ENCODE data around the gene PTPDC1.

Gene PTPDC1

GRCh38 chr9:94147776-94148175, 63.5 kb downstream of the PTPDC1 start:
- no peaks in the 10 kb centered on the region for H3K36me3 Mint-ChIP-seq
- peaks cover 26% of the 10 kb centered on the region for H3K4me1 Mint-ChIP-seq
- H3K27me3 Mint-ChIP-seq, result no peaks in the 10 kb centered on the region
- H3K4me3 Mint-ChIP-seq, result no peak overlapping the region
- no peaks in the 10 kb centered on the region for H3K9me3 Mint-ChIP-seq
- no peak overlapping the region for H3K27ac Mint-ChIP-seq
- no peak for ATAC-seq

GRCh38 chr9:94148419-94148818, 64.2 kb downstream of the PTPDC1 start:
- no peaks in the 10 kb centered on the region for H3K9me3 Mint-ChIP-seq
- H3K36me3 Mint-ChIP-seq, result no peaks in the 10 kb centered on the region
- peaks cover 32% of the 10 kb centered on the region for H3K4me1 Mint-ChIP-seq
- H3K27ac Mint-ChIP-seq, result peak overlapping the region; percentile 64
- no peak overlapping the region for H3K4me3 Mint-ChIP-seq
- no peaks in the 10 kb centered on the region for H3K27me3 Mint-ChIP-seq
- no peak for ATAC-seq

- H3K4me3 Mint-ChIP-seq, result no peak overlapping the region
- no peak for ATAC-seq
- H3K9me3 Mint-ChIP-seq, result peaks cover 3% of the 10 kb centered on the region
- H3K36me3 Mint-ChIP-seq, result peaks cover 5% of the 10 kb centered on the region
- peak overlapping the region; percentile 64 for H3K27ac Mint-ChIP-seq
- H3K27me3 Mint-ChIP-seq, result no peaks in the 10 kb centered on the region
- peaks cover 45% of the 10 kb centered on the region for H3K4me1 Mint-ChIP-seq
Measured at GRCh38 chr9:94149696-94150095, 65.4 kb downstream of the PTPDC1 start.

GRCh38 chr9:94150279-94150828, 66.1 kb downstream of the PTPDC1 start:
- Mint-ChIP-seq H3K4me3 (no peak overlapping the region), H3K27me3 (no peaks in the 10 kb centered on the region), H3K27ac (peak overlapping the region; percentile 64), H3K36me3 (peaks cover 5% of the 10 kb centered on the region), H3K9me3 (peaks cover 3% of the 10 kb centered on the region), H3K4me1 (peaks cover 45% of the 10 kb centered on the region)
- no peak for ATAC-seq

- peaks cover 5% of the 10 kb centered on the region for H3K36me3 Mint-ChIP-seq
- H3K27me3 Mint-ChIP-seq, result no peaks in the 10 kb centered on the region
- peaks cover 3% of the 10 kb centered on the region for H3K9me3 Mint-ChIP-seq
- no peak overlapping the region for H3K4me3 Mint-ChIP-seq
- H3K27ac Mint-ChIP-seq, result no peak overlapping the region
- H3K4me1 Mint-ChIP-seq, result peaks cover 45% of the 10 kb centered on the region
- ATAC-seq, result no peak
Measured at GRCh38 chr9:94150890-94151650, 66.8 kb downstream of the PTPDC1 start.

DNA sequence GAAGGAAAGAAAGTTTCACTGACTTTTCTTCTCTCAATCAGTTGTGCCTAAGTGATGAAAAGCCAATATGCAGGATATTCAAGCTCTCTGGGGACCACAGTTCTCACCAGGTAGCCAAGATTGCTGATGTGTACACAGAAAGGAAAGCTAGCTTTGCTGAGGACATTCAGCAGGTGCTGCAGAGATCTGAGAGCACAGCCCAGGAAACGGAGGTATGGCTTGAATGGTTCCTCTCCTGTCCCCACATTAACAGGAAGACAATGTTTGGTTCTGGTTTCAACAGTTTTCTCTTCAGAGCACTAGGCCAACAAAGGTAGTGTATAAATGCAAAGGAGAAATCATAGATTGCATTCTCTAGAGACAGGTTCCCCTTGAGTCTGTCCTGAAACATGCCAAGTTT, 69.6 kb downstream of the PTPDC1 start:
- peak; percentile 83 for ATAC-seq
- Mint-ChIP-seq H3K27me3 (no peaks in the 10 kb centered on the region), H3K36me3 (peaks cover 5% of the 10 kb centered on the region), H3K4me3 (no peak overlapping the region), H3K4me1 (peaks cover 41% of the 10 kb centered on the region), H3K27ac (peak overlapping the region; percentile 83), H3K9me3 (peaks cover 3% of the 10 kb centered on the region)

- Mint-ChIP-seq H3K36me3 (peaks cover 5% of the 10 kb centered on the region), H3K27me3 (no peaks in the 10 kb centered on the region), H3K27ac (no peak overlapping the region), H3K9me3 (peaks cover 3% of the 10 kb centered on the region), H3K4me3 (no peak overlapping the region), H3K4me1 (peaks cover 19% of the 10 kb centered on the region)
- no peak for ATAC-seq
Measured at GRCh38 chr9:94156348-94157049, 72.2 kb downstream of the PTPDC1 start.

DNA sequence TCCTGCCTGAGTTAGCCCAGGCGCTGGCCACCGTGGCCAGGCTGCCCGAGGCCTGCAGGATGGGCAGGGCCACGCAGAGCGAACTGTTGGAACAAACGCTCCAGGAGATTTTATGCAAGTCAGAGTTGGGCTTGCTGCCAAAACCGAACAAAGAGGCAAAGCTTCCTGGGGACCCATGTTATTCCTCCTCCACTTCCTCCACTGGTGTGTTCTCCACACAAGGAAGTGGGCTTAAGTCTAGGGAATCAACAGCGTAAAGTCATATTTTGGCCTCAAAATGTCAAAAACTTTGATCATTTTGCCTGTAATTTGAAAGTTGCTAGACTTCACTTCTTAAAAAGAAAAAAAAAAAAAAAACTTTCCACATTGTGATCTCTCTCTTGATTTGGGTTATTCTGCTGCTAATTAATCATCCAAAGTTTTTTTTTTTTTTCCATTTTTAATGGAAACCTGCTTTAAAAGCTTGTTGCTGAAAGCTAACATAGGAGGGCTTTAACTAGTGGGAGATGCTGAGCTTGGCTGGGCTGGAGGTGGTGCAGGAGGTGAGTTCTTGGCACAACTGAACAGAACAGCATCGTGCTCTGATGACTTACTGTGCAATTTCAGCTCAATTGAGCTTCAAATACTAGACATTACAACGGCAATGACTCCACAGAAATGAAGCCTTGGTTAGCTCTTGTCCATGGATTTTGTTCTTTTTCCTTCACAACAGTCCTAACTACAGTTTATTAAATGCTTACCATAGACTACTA, 73.0 kb downstream of the PTPDC1 start:
- Mint-ChIP-seq H3K4me3 (no peak overlapping the region), H3K36me3 (peaks cover 5% of the 10 kb centered on the region), H3K9me3 (peaks cover 3% of the 10 kb centered on the region), H3K4me1 (peaks cover 19% of the 10 kb centered on the region), H3K27ac (peak overlapping the region; percentile 57), H3K27me3 (no peaks in the 10 kb centered on the region)
- ATAC-seq, result no peak

Measured in stimulated activated memory B cell treated with anti-CD40 and anti-IgM and Interleukin-4, amounts not matched to agents 10 μg/mL and 1 μg/mL and 100 μg/mL, for 72 hours (primary cell).